NT2/D1 (cell line): Measurements from ENCODE around the gene TTBK2.

Experiments used
- DNase-seq: peaks from one replicate; pipeline ENCODE4 v3.0.0-alpha.2; 2011; ENCODE audit warnings: low read depth, low spot score
- H3K27me3 ChIP-seq: 2 replicates; pipeline ENCODE4 v1.6.0; 2011; ENCODE audit warnings: mild to moderate bottlenecking; ENCODE audit not compliant: insufficient read length, insufficient read depth
- H3K36me3 ChIP-seq: 2 replicates; pipeline ENCODE4 v1.6.1; 2011; ENCODE audit warnings: mild to moderate bottlenecking, low read length, mixed read lengths; ENCODE audit not compliant: insufficient read depth, insufficient read length
- H3K4me1 ChIP-seq: 2 replicates; pipeline ENCODE4 v1.5.1; 2011; ENCODE audit not compliant: insufficient read depth, insufficient read length
- H3K4me3 ChIP-seq: 2 replicates; pipeline ENCODE4 v1.5.1; 2011; ENCODE audit warnings: low read depth; ENCODE audit not compliant: insufficient read length
- H3K9ac ChIP-seq: 2 replicates; pipeline ENCODE4 v1.6.0; 2011; ENCODE audit warnings: low read depth; ENCODE audit not compliant: insufficient read length
- H3K9me3 ChIP-seq: 2 replicates; pipeline ENCODE4 v1.5.1; 2011; ENCODE audit warnings: mild to moderate bottlenecking, low read length; ENCODE audit not compliant: insufficient read depth
- SUZ12 ChIP-seq: IDR thresholded peaks from 2 replicates; pipeline ENCODE4 v1.6.1; 2011; ENCODE audit not compliant: insufficient read length, insufficient read depth; ENCODE audit errors: extremely low read depth
- YY1 ChIP-seq: IDR thresholded peaks from 2 replicates; pipeline ENCODE4 v1.6.1; 2011; ENCODE audit not compliant: insufficient read length, insufficient read depth
- ZNF274 ChIP-seq: IDR thresholded peaks from 2 replicates; pipeline ENCODE4 v1.6.1; 2011; ENCODE audit warnings: mild to moderate bottlenecking, low read depth, low read length

TTBK2 gene

GRCh38 chr15:42919308-42919707, 1.3 kb downstream of the TTBK2 start:
- DNase-seq, result no peak

GRCh38 chr15:42918047-42918446, 2.5 kb downstream of the TTBK2 start:
- peaks cover 22% of the 10 kb centered on the region for H3K27me3 ChIP-seq
- H3K4me1 ChIP-seq, result no peaks in the 10 kb centered on the region
- H3K9me3 ChIP-seq, result no peaks in the 10 kb centered on the region
- TF ChIP-seq YY1, result no peak
- TF ChIP-seq ZNF274, result no peak
- no peak for TF ChIP-seq SUZ12
- DNase-seq, result no peak
- H3K36me3 ChIP-seq, result no peaks in the 10 kb centered on the region
- no peak overlapping the region for H3K4me3 ChIP-seq
- no peak overlapping the region for H3K9ac ChIP-seq

More at GRCh38 chr15:42919308-42919707, 1.3 kb downstream of the TTBK2 start:
- no peak for TF ChIP-seq SUZ12
- no peak for TF ChIP-seq ZNF274
- no peak for TF ChIP-seq YY1
- no peaks in the 10 kb centered on the region for H3K4me1 ChIP-seq
- H3K4me3 ChIP-seq, result peak overlapping the region; percentile 78
- no peaks in the 10 kb centered on the region for H3K9me3 ChIP-seq
- peaks cover 32% of the 10 kb centered on the region for H3K27me3 ChIP-seq
- no peaks in the 10 kb centered on the region for H3K36me3 ChIP-seq
- H3K9ac ChIP-seq, result peak overlapping the region; percentile 69

- no peak overlapping the region for H3K9ac ChIP-seq
- no peak overlapping the region for H3K4me3 ChIP-seq
- no peaks in the 10 kb centered on the region for H3K4me1 ChIP-seq
Observed at GRCh38 chr15:42915654-42916315, 4.8 kb downstream of the TTBK2 start.

GRCh38 chr15:42914728-42915497, 5.7 kb downstream of the TTBK2 start:
- Histone ChIP-seq H3K4me1 (no peaks in the 10 kb centered on the region), H3K4me3 (no peak overlapping the region), H3K9ac (no peak overlapping the region), H3K9me3 (no peaks in the 10 kb centered on the region), H3K36me3 (no peaks in the 10 kb centered on the region), H3K27me3 (no peaks in the 10 kb centered on the region)
- DNase-seq, result no peak
- no peak for TF ChIP-seq ZNF274
- TF ChIP-seq SUZ12, result no peak
- no peak for TF ChIP-seq YY1

More at GRCh38 chr15:42915654-42916315, 4.8 kb downstream of the TTBK2 start:
- no peaks in the 10 kb centered on the region for H3K36me3 ChIP-seq
- TF ChIP-seq ZNF274 (no peak), SUZ12 (no peak), YY1 (no peak)
- DNase-seq, result no peak
- no peaks in the 10 kb centered on the region for H3K9me3 ChIP-seq
- no peaks in the 10 kb centered on the region for H3K27me3 ChIP-seq

DNA sequence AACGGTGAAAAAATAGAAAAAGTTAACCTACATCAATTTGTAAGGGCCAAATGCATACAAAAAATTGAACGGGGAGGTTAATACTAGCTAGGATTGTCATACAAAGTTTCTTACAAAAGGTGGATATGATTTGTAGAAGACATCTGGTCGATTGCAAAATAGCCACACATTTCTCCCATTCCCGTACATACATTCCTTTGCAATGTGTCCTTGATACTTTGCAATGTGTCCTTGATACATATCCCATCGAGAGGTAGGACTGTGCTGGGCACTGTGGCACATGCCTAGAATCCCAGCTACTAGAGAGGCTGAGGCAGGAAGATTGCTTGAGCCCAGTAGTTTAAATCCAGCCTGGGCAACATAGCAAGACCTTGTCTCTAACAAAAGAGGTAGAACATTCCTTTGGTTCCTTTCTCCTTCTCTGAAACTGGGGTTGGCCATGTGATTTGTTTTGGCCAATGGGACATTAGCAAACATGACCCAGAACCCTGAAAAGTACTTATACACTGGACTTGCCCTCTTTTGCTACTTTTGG, 9.5 kb downstream of the TTBK2 start:
- no peaks in the 10 kb centered on the region for H3K36me3 ChIP-seq
- no peaks in the 10 kb centered on the region for H3K9me3 ChIP-seq
- no peak overlapping the region for H3K9ac ChIP-seq
- H3K4me3 ChIP-seq, result no peak overlapping the region
- no peaks in the 10 kb centered on the region for H3K27me3 ChIP-seq
- no peaks in the 10 kb centered on the region for H3K4me1 ChIP-seq
- no peak for DNase-seq
- TF ChIP-seq ZNF274, result no peak
- no peak for TF ChIP-seq SUZ12
- TF ChIP-seq YY1, result no peak

DNA sequence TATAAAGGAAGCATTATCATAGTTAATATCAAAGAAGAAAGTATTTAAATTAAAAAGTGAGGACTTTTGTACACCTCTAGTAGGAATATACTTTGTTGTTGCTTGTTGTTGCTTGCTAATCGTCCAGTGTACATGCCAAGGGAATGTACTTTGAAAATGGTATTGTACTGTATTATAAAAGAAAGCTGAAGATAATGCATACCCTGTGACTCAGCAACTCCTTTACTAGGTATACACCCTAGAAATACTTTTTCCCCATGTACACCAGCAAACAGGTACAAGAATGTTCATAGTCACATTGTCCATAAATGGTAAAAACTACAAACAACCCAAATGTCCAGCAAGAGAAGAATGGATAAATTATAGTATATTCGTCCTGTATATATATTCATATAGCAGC, 12.0 kb downstream of the TTBK2 start:
- no peak for DNase-seq
- no peak overlapping the region for H3K4me3 ChIP-seq

More for the DNA sequence above, 12.0 kb downstream of the TTBK2 start:
- H3K4me1 ChIP-seq, result no peaks in the 10 kb centered on the region
- no peaks in the 10 kb centered on the region for H3K9me3 ChIP-seq
- H3K36me3 ChIP-seq, result no peaks in the 10 kb centered on the region
- no peaks in the 10 kb centered on the region for H3K27me3 ChIP-seq
- TF ChIP-seq SUZ12 (no peak), YY1 (no peak), ZNF274 (no peak)
- no peak overlapping the region for H3K9ac ChIP-seq
